B cell (primary cell): ENCODE measurements around the gene STYX. TPM values are rescaled to one million over a fixed set of nuclear protein-coding genes. Genes with fewer than 3 reads are reported as not detected.

Experiments used
- polyA plus RNA-seq: library from polyadenylated mRNA; depleted of rRNA; stranded (reverse); fragments of >200 nt; gene quantifications from 2 replicates; pipeline ENCODE4 v1.2.3, GENCODE V29; 2012
- small RNA-seq: library from RNA; depleted of rRNA; stranded (forward); fragments of <200 nt; gene quantifications from one replicate; pipeline ENCODE3, GENCODE V24; 2012; ENCODE audit warnings: low replicate concordance, low read depth; ENCODE audit not compliant: insufficient read length
- total RNA-seq, 2 donors: library from RNA; stranded (reverse); fragments of 120-200 nt in 1 of 2; gene quantifications; 1 replicate in 1 of 2; 2 replicates in 1 of 2; pipeline versions ENCODE4 v1.2.3 to v1.2.4, GENCODE V29; 2013 to 2022

The STYX gene
- total and polyA plus RNA-seq, 2 donors (not counting 1 experiment from before 2014, with no cell fraction given) = 5.0 to 15.7 TPM

Small RNAs within 50 kb of the gene (small RNA-seq; reads per million reads assigned to genes)
- not detected for gene AL139317.2

Other genes with a start within 250 kb of the STYX start
- gene TXNDC16, start 177.7 kb upstream of the STYX start, total RNA-seq = 5.2 and 7.0 TPM in 2 replicates
- 0.75 and 2.9 TPM in 2 replicates for gene TXNDC16, start 177.7 kb upstream of the STYX start, polyA plus RNA-seq
- gene GPR137C, start 177.3 kb upstream of the STYX start, total RNA-seq = 0.67 and 0.95 TPM in 2 replicates
- gene GPR137C, start 177.3 kb upstream of the STYX start, polyA plus RNA-seq = 0.06 and 0.22 TPM in 2 replicates
- 29.7 and 32.8 TPM in 2 replicates for gene ERO1A, start 34.6 kb upstream of the STYX start, total RNA-seq
- gene ERO1A, start 34.6 kb upstream of the STYX start, polyA plus RNA-seq = 12.2 and 16.5 TPM in 2 replicates
- 75.3 and 92.2 TPM in 2 replicates for gene PSMC6, start 23.0 kb upstream of the STYX start, total RNA-seq
- 35.6 and 80.0 TPM in 2 replicates for gene PSMC6, start 23.0 kb upstream of the STYX start, polyA plus RNA-seq
- 7.8 and 8.3 TPM in 2 replicates for gene GNPNAT1, start 61.4 kb downstream of the STYX start, total RNA-seq
- gene GNPNAT1, start 61.4 kb downstream of the STYX start, polyA plus RNA-seq = 2.1 and 3.3 TPM in 2 replicates
- 0.05 TPM in 1 of 2 replicates, not detected in the other for gene FERMT2, start 220.9 kb downstream of the STYX start, total RNA-seq
- 0.19 TPM in 1 of 2 replicates, not detected in the other for gene FERMT2, start 220.9 kb downstream of the STYX start, polyA plus RNA-seq